ENCODE results near the gene ERBIN.

The ERBIN gene

GRCh38 chr5:65981969-65982619 lies 55.7 kb downstream of the ERBIN start:
- TF ChIP-seq, protein P1, sequence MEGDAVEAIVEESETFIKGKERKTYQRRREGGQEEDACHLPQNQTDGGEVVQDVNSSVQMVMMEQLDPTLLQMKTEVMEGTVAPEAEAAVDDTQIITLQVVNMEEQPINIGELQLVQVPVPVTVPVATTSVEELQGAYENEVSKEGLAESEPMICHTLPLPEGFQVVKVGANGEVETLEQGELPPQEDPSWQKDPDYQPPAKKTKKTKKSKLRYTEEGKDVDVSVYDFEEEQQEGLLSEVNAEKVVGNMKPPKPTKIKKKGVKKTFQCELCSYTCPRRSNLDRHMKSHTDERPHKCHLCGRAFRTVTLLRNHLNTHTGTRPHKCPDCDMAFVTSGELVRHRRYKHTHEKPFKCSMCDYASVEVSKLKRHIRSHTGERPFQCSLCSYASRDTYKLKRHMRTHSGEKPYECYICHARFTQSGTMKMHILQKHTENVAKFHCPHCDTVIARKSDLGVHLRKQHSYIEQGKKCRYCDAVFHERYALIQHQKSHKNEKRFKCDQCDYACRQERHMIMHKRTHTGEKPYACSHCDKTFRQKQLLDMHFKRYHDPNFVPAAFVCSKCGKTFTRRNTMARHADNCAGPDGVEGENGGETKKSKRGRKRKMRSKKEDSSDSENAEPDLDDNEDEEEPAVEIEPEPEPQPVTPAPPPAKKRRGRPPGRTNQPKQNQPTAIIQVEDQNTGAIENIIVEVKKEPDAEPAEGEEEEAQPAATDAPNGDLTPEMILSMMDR (conservative IDR thresholded peaks at IDR 0.05) = no peak
- TF ChIP-seq ZFX (IDR thresholded peaks at IDR 0.05) = no peak
- no peak overlapping the region for H3K27ac ChIP-seq

DNA sequence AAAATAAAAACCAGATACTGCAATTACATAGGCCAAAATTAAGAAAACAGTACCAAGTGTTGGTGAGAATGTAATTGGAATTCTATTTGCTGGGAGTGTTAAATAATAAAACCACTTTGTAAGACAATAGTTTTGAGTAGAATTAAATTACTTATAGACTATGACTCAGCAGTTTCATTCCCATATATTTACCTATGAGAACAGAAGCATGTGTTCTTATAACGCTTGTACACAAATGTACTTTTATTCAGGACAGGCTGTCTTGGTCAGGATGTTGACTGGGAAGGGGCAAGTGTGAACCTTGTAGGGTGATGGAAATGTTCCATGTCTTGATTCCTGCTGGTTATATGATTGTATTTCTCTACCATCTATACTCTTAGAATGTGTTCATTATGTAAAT lies 56.3 kb downstream of the ERBIN start:
- TF ChIP-seq ZFX (IDR thresholded peaks at IDR 0.05) = no peak
- TF ChIP-seq, protein P1 (conservative IDR thresholded peaks at IDR 0.05) = no peak
- no peak overlapping the region for H3K27ac ChIP-seq

DNA sequence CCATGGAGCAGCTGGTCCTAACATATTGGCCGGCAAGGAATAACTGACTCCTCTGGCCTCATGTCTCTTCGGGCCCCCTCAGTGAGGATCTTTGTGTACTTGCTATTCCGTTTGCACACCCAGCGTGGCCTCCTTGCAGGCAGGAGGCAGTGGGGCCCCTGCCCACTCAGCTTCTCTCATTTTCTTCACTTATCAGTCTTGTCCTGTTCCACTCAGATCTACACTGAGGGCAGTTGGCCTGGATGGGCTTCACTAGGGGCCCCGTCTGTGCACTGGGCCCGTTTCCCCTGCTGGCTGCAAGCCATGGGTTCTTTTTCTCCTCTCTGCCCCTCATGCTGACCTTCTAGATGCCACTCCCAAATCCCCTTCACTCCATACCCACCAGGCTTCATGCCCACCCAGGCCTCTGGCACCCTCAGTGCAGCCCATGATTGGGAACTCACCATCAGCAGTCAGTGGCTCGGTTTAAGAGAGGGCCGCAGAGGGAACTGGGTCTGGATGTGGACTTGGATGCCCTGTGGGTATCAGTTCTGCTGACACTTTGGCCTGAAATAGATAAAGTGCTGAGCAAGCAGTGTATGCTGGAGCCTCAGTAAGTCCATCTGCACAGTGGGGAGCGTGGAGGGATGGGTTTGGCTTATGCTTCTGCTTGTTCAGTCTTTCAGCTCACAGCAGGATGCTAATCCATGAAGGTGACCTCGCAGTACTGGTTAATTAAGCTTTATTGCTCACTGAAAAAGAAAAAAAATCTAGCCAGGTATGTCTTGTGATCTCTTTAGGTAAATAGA lies 57.9 kb downstream of the ERBIN start:
- no peak for TF ChIP-seq ZFX (IDR thresholded peaks at IDR 0.05)
- TF ChIP-seq, protein P1 (conservative IDR thresholded peaks at IDR 0.05) = no peak

GRCh38 chr5:65986050-65986451 lies 59.7 kb downstream of the ERBIN start:
- no peak overlapping the region for H3K27ac ChIP-seq
- TF ChIP-seq, protein P1 (conservative IDR thresholded peaks at IDR 0.05) = no peak
- no peak for TF ChIP-seq ZFX (IDR thresholded peaks at IDR 0.05)

More for the DNA sequence above, 57.9 kb downstream of the ERBIN start:
- peak overlapping the region; percentile 35 for H3K27ac ChIP-seq

DNA sequence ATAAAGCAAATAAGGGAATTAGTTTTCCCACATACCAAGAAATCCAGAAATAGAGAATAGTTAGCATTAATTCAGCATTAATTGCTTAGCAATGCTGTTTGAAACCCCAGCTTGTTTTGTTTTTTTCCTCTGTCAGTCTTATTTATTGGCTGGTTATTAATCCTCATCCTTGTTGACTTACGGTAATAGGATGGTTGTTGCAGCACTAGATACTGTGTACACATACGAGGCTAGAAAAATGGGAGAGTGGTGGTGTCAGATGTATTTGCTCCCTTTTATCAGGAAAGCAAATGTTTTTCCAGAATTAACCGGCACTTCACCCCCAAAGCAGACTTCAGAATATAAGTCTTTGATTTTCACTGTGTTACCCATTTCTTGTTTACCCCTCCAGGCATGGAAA lies 60.4 kb downstream of the ERBIN start:
- TF ChIP-seq ZFX (IDR thresholded peaks at IDR 0.05) = no peak
- TF ChIP-seq, protein P1 (conservative IDR thresholded peaks at IDR 0.05) = no peak
- no peak overlapping the region for H3K27ac ChIP-seq

DNA sequence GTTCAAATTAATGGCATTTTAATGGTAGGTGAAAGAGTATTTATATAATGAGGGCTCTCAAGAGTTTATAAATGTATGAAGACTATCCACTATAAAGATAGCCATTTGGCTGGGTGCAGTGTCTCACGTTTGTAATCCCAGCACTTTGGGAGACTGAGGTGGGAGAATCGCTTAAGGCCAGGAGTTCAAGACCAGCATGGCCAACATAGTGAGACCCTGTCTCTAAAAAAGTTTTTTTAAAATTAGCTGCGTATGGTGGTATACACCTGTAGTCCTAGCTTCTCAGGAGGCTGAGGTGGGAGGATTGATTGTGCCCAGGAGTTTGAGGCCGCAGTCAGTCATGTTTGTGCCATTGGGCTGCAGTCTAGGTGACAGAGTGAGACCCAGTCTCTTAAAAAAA lies 61.6 kb downstream of the ERBIN start:
- H3K27ac ChIP-seq = no peak overlapping the region
- TF ChIP-seq ZFX (IDR thresholded peaks at IDR 0.05) = no peak
- TF ChIP-seq, protein P1 (conservative IDR thresholded peaks at IDR 0.05) = no peak

- TF ChIP-seq, protein P1 (conservative IDR thresholded peaks at IDR 0.05) = no peak
- no peak for TF ChIP-seq ZFX (IDR thresholded peaks at IDR 0.05)
- no peak overlapping the region for H3K27ac ChIP-seq
Observed at GRCh38 chr5:65989158-65989557, 62.8 kb downstream of the ERBIN start.
